Mesenchymal stem cell (in vitro differentiated cells and primary cell): ENCODE measurements around the gene PTGS1.
"Not testable (repeated sequence)": the region's sequence is repeated elsewhere in the genome, so short reads cannot be mapped to it uniquely, and the experiment has no call there.

Experiments
- DNase-seq: peaks from one replicate; pipeline ENCODE4 v3.0.0-alpha.2; 2013
- H2AFZ ChIP-seq: one replicate; pipeline ENCODE4 v1.6.1; 2013; ENCODE audit warnings: low read depth, mild to moderate bottlenecking, control low read depth, inconsistent platforms, low read length, moderate library complexity
- H2AK5ac ChIP-seq: 2 replicates; pipeline ENCODE4 v1.6.1; 2013; ENCODE audit warnings: low read length, moderate library complexity, mild to moderate bottlenecking, inconsistent platforms; ENCODE audit not compliant: severe bottlenecking
- H2BK120ac ChIP-seq: one replicate; pipeline ENCODE4 v1.6.1; 2013; ENCODE audit warnings: low read depth, mild to moderate bottlenecking, inconsistent platforms, low read length, moderate library complexity
- H2BK12ac ChIP-seq, 2 experiments: one replicate each; pipeline ENCODE4 v1.6.1; 2013; ENCODE audit warnings: inconsistent platforms in 2 of 2, low read length in 2 of 2, mild to moderate bottlenecking in 2 of 2, moderate library complexity in 2 of 2, control low read depth in 1 of 2
- H2BK15ac ChIP-seq: one replicate; pipeline ENCODE4 v1.6.1; 2013; ENCODE audit warnings: mild to moderate bottlenecking, low read depth, inconsistent platforms; ENCODE audit not compliant: poor library complexity, severe bottlenecking
- H2BK5ac ChIP-seq: 2 replicates; pipeline ENCODE4 v1.6.1; 2013; ENCODE audit warnings: low read depth, mild to moderate bottlenecking, low read length, control low read depth, inconsistent platforms; ENCODE audit not compliant: poor library complexity, severe bottlenecking
- H3K14ac ChIP-seq, 2 experiments: one replicate each; pipeline ENCODE4 v1.6.1; 2013; ENCODE audit warnings: inconsistent platforms in 2 of 2, low read length in 2 of 2, control low read depth in 1 of 2, mild to moderate bottlenecking in 1 of 2, moderate library complexity in 1 of 2
- H3K18ac ChIP-seq, 2 experiments: one replicate each; pipeline ENCODE4 v1.6.1; 2013; ENCODE audit warnings: inconsistent platforms in 2 of 2, low read length in 2 of 2, control low read depth in 1 of 2, low read depth in 1 of 2, mild to moderate bottlenecking in 1 of 2
- H3K23ac ChIP-seq, 2 experiments: one replicate each; pipeline ENCODE4 v1.6.1; 2013; ENCODE audit warnings: inconsistent platforms in 2 of 2, low read length in 2 of 2, mild to moderate bottlenecking in 2 of 2, moderate library complexity in 2 of 2, control low read depth in 1 of 2
- H3K27ac ChIP-seq: 2 replicates; pipeline ENCODE4 v1.5.1; 2013; ENCODE audit warnings: mild to moderate bottlenecking, moderate library complexity, low read length, control low read depth, inconsistent platforms; ENCODE audit not compliant: poor library complexity, severe bottlenecking
- H3K27me3 ChIP-seq, 2 experiments: 2 replicates each; pipeline versions ENCODE4 v1.6.1 to v1.7.0; 2013; ENCODE audit warnings: low read length in 2 of 2, mild to moderate bottlenecking in 2 of 2, moderate library complexity in 2 of 2, control low read depth in 1 of 2, inconsistent platforms in 1 of 2; ENCODE audit not compliant: control insufficient read depth in 1 of 2, insufficient read depth in 1 of 2
- H3K36me3 ChIP-seq, 2 experiments: 2 replicates each; pipeline versions ENCODE4 v1.6.1 to v1.7.0; 2013; ENCODE audit warnings: low read length in 2 of 2, control low read depth in 1 of 2, inconsistent platforms in 1 of 2, low read depth in 1 of 2, mild to moderate bottlenecking in 1 of 2; ENCODE audit not compliant: insufficient read depth in 2 of 2, control insufficient read depth in 1 of 2
- H3K4ac ChIP-seq, 2 experiments: one replicate each; pipeline ENCODE4 v1.6.1; 2013; ENCODE audit warnings: inconsistent platforms in 2 of 2, low read length in 2 of 2, mild to moderate bottlenecking in 2 of 2, moderate library complexity in 2 of 2, control low read depth in 1 of 2, low read depth in 1 of 2
- H3K4me1 ChIP-seq: 2 replicates; pipeline ENCODE4 v1.6.1; 2013; ENCODE audit warnings: low read depth, low read length, control low read depth; ENCODE audit not compliant: control insufficient read depth, insufficient read depth
- H3K4me2 ChIP-seq: 2 replicates; pipeline ENCODE4 v1.6.1; 2013; ENCODE audit warnings: low read length, mild to moderate bottlenecking, inconsistent platforms; ENCODE audit not compliant: poor library complexity, severe bottlenecking
- H3K4me3 ChIP-seq, 2 experiments: 2 replicates each; pipeline versions ENCODE4 v1.5.1 to v1.7.0; 2013; ENCODE audit warnings: low read length in 2 of 2, mild to moderate bottlenecking in 2 of 2, control low read depth in 1 of 2, low read depth in 1 of 2; ENCODE audit not compliant: insufficient read depth in 1 of 2
- H3K79me1 ChIP-seq: replicated peaks from 2 replicates; pipeline ENCODE4 v1.6.1; 2013; ENCODE audit warnings: mild to moderate bottlenecking, control low read depth, low read length, inconsistent platforms; ENCODE audit not compliant: poor library complexity, severe bottlenecking
- H3K9ac ChIP-seq: 2 replicates; pipeline ENCODE4 v1.7.0; 2013; ENCODE audit warnings: mild to moderate bottlenecking, low read length, moderate library complexity
- H3K9me3 ChIP-seq: 2 replicates; pipeline ENCODE4 v1.7.0; 2013; ENCODE audit warnings: mild to moderate bottlenecking, low read length; ENCODE audit not compliant: control insufficient read depth
- H4K8ac ChIP-seq: one replicate; pipeline ENCODE4 v1.6.1; 2013; ENCODE audit warnings: inconsistent platforms, mild to moderate bottlenecking, low read length, moderate library complexity
- H4K91ac ChIP-seq: one replicate; pipeline ENCODE4 v1.6.1; 2013; ENCODE audit warnings: mild to moderate bottlenecking, low read length, inconsistent platforms
- whole genome bisulfite sequencing: methylation state at CpG from one replicate; pipeline ENCODE4 v1.1.7; 2013; ENCODE audit warnings: mixed read lengths; 5-methylcytosine and 5-hydroxymethylcytosine counted together

The PTGS1 gene

DNA sequence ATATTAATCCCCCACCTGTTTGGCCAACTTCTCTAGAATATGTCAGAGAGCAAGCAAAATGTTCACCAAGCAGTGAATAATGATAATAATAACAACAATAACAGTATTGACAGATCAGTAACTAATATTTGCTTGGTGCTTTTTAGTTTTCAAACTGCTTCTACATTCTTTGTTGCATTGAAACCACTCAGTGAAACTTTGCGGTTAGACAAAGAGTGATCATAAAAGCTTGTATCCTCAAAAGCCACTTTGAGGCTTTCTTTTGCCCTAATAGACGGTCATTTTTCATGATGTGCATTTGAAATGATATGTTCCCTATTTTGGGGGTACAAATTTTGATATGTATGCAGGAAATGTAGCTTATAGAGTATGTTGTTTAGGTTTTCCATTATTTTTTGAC is 43.6 kb upstream of the PTGS1 start:
- H3K36me3 ChIP-seq = peaks cover 27 to 71% of the 10 kb centered on the region in 2 experiments

DNA sequence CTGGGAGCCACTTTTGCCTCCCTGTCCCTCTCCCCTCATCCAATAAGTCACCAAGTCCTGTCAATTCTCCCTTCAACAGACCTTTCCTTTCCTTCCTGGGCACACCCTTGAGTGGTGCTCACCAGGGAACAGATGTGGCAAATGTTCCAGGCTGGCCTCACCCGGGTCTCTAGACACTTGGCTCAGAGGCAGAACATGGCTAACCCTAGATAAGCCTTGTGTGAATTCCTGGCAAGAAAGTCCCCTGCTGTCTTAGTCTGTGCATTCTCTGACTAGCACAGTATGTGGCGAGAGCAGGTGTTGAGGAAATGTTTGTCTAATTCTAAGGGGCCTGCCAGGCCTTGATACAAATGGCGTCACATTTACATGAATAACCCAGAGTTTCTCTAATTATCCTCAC is 41.2 kb upstream of the PTGS1 start:
- Histone ChIP-seq H3K23ac (no peak overlapping the region), H4K8ac (no peak overlapping the region), H2BK15ac (no peak overlapping the region), H3K4me3 (no peak overlapping the region), H3K27me3 (no peaks in the 10 kb centered on the region), H2BK5ac (no peak overlapping the region), H2AFZ (no peak overlapping the region), H3K4ac (no peak overlapping the region), H3K27ac (no peak overlapping the region), H3K4me2 (no peak overlapping the region), H3K36me3 (peaks cover 16 to 47% of the 10 kb centered on the region in 2 experiments), H3K4me1 (no peaks in the 10 kb centered on the region), H3K9me3 (no peaks in the 10 kb centered on the region), H3K9ac (no peak overlapping the region), H2BK12ac (no peak overlapping the region), H2AK5ac (no peak overlapping the region), H3K18ac (no peak overlapping the region), H3K79me1 (no peaks in the 10 kb centered on the region), H4K91ac (no peak overlapping the region), H2BK120ac (no peak overlapping the region), H3K14ac (no peak overlapping the region)
- no peak for DNase-seq
- WGBS = 93% methylated on average over 3 of the region's 3 CpGs

More for the DNA sequence above, 43.6 kb upstream of the PTGS1 start:
- H2AK5ac ChIP-seq = no peak overlapping the region
- H3K18ac ChIP-seq = no peak overlapping the region
- no peaks in the 10 kb centered on the region for H3K4me1 ChIP-seq
- no peak overlapping the region for H3K14ac ChIP-seq
- no peak overlapping the region for H2AFZ ChIP-seq
- no peak overlapping the region for H2BK12ac ChIP-seq
- H3K27me3 ChIP-seq = no peaks in the 10 kb centered on the region
- H3K9me3 ChIP-seq = no peaks in the 10 kb centered on the region
- 97% methylated on average over 2 of the region's 2 CpGs for WGBS
- H3K27ac ChIP-seq = no peak overlapping the region
- no peak overlapping the region for H4K91ac ChIP-seq
- no peak overlapping the region for H3K4me3 ChIP-seq
- no peak overlapping the region for H4K8ac ChIP-seq
- H2BK120ac ChIP-seq = no peak overlapping the region
- H3K23ac ChIP-seq = no peak overlapping the region
- DNase-seq = no peak
- H2BK5ac ChIP-seq = no peak overlapping the region
- H3K4me2 ChIP-seq = no peak overlapping the region
- no peak overlapping the region for H2BK15ac ChIP-seq
- H3K4ac ChIP-seq = no peak overlapping the region
- no peak overlapping the region for H3K9ac ChIP-seq
- no peaks in the 10 kb centered on the region for H3K79me1 ChIP-seq

DNA sequence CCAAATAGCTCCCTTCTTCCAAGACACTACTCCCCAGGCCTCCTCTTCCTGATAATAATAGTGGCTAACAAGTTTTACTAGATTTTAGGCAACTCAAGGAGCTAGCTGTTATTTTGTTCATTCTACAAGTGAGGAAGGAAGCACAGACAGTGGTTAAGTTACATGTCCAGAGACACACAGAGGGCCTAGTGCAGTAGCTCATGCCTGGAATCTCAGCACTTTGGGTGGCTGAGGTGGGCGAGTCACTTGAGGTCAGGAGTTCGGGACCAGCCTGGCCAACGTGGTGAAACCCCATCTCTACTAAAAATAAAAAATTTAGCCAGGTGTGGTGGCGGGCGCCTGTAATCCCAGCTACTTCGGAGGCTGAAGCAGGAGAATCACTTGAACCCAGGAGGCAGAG is 40.4 kb upstream of the PTGS1 start:
- H3K4me2 ChIP-seq, H3K4me3 ChIP-seq, H3K27me3 ChIP-seq, H2BK12ac ChIP-seq, H3K18ac ChIP-seq, H3K9me3 ChIP-seq, H4K8ac ChIP-seq, H3K9ac ChIP-seq, H2BK5ac ChIP-seq, H2BK15ac ChIP-seq, H4K91ac ChIP-seq, H3K23ac ChIP-seq, H3K27ac ChIP-seq, H2BK120ac ChIP-seq, H2AFZ ChIP-seq, H3K14ac ChIP-seq, DNase-seq, H3K4me1 ChIP-seq, H3K79me1 ChIP-seq, H3K4ac ChIP-seq, H2AK5ac ChIP-seq: not testable (repeated sequence)
- peaks cover 14 to 39% of the 10 kb centered on the region in 2 experiments for H3K36me3 ChIP-seq
- WGBS = 95% methylated on average over 6 of the region's 6 CpGs

DNA sequence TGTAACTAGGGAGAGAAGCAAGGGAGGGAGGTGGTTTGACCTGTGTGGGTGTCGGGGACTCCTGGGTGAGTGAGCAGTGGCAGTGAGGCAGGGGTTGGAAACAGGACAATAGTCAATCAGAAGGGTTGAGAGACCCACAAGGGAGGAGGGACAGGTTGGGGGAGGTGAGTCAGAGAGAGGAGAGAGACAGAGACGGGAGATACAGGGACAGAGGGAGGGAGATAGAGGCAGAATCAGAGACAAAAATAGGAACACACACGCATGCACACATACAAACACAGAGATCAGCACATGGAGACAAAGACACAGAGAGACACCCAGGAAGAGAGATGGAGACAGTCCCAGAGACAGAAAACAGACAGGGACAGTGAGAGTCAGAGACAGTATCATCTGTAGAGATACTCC is 39.3 kb upstream of the PTGS1 start:
- Histone ChIP-seq H2AK5ac (no peak overlapping the region), H3K27ac (no peak overlapping the region), H3K4me2 (no peak overlapping the region), H4K8ac (no peak overlapping the region), H3K14ac (no peak overlapping the region), H2BK15ac (no peak overlapping the region), H2AFZ (no peak overlapping the region), H3K79me1 (no peaks in the 10 kb centered on the region), H3K4me3 (no peak overlapping the region), H3K4ac (no peak overlapping the region), H3K9me3 (no peaks in the 10 kb centered on the region), H3K23ac (no peak overlapping the region), H4K91ac (no peak overlapping the region), H3K18ac (no peak overlapping the region), H2BK5ac (no peak overlapping the region), H3K36me3 (peaks cover 10 to 35% of the 10 kb centered on the region in 2 experiments), H2BK12ac (no peak overlapping the region), H3K9ac (no peak overlapping the region), H3K4me1 (no peaks in the 10 kb centered on the region), H3K27me3 (peaks cover 6 to 7% of the 10 kb centered on the region in 2 experiments), H2BK120ac (no peak overlapping the region)
- 83% methylated on average over 1 of the region's 3 CpGs for WGBS
- DNase-seq = no peak
